HepG2 (cell line): ENCODE measurements around the gene MAP3K20. TPM values are rescaled to one million over a fixed set of nuclear protein-coding genes. Genes with fewer than 3 reads are reported as not detected.

ENCODE experiments used
- ATAC-seq: fragments of 200-7000 bp; cut with Tn5 transposase; 3 replicates; pipeline ENCODE4 v1.9.1; 2020; ENCODE audit warnings: mild to moderate bottlenecking, moderate library complexity
- BruUV-seq: library from RNA; stranded (reverse); fragments of 400-500 nt; replicated peaks from 2 replicates; lab custom pipeline; 2021; lab: Mats Ljungman, UMichigan
- CTCF ChIA-PET: fragments of 300-600 bp; formaldehyde crosslinking; extraction: SDS; loops from one replicate; lab custom pipeline; 2021; ENCODE audit warnings: low total read pairs, inconsistent platforms, low intra/inter-chr PET ratio; lab: Yijun Ruan, JAX
- POLR2A ChIA-PET: fragments of 350-600 bp; sonication (Branson Sonifier 250); formaldehyde crosslinking; loops from one replicate; lab custom pipeline; 2020; ENCODE audit warnings: antibody characterized with exemption, inconsistent platforms; lab: Yijun Ruan, JAX
- DNase-seq: peaks from one replicate; pipeline ENCODE4 v3.0.0-alpha.2; 2015; ENCODE audit warnings: low spot score
- FAIRE-seq: peaks from 3 replicates; lab custom pipeline; 2011; peaks lifted over from hg19 to GRCh38; lab: Jason Lieb, UNC
- H2AFZ ChIP-seq: one replicate; pipeline ENCODE4 v1.6.1; 2011; ENCODE audit warnings: low read length, inconsistent platforms
- H3K27ac ChIP-seq: fragments of 300-600 bp; 3 replicates; pipeline ENCODE4 v1.8.0; 2011; ENCODE audit warnings: mixed run types, mild to moderate bottlenecking, mixed read lengths, low read length, inconsistent platforms; ENCODE audit not compliant: insufficient read depth; ENCODE audit errors: extremely low read length
- H3K27me3 ChIP-seq, 2 experiments: fragments of 200-600 bp in 1 of 2; 2 replicates in 1 of 2; 3 replicates in 1 of 2; pipeline versions ENCODE4 v1.6.0 to v1.8.0; 2011; ENCODE audit warnings: low read length in 2 of 2, mild to moderate bottlenecking in 2 of 2, moderate library complexity in 2 of 2, inconsistent platforms in 1 of 2; ENCODE audit not compliant: insufficient read depth in 2 of 2, control insufficient read depth in 1 of 2
- H3K36me3 ChIP-seq, 2 experiments: fragments of 200-600 bp in 1 of 2; replicated peaks in 1 of 2; 2 replicates in 1 of 2; 3 replicates in 1 of 2; pipeline versions ENCODE4 v1.5.1 to v1.8.0; 2011; ENCODE audit warnings: low read length in 2 of 2, inconsistent platforms in 1 of 2; ENCODE audit not compliant: insufficient read depth in 2 of 2, control insufficient read depth in 1 of 2
- H3K4me1 ChIP-seq: 2 replicates; pipeline ENCODE4 v1.5.1; 2012; ENCODE audit warnings: low read length, inconsistent platforms; ENCODE audit not compliant: insufficient read depth
- H3K4me2 ChIP-seq: 2 replicates; pipeline ENCODE4 v1.6.0; 2011; ENCODE audit warnings: low read depth, low read length, inconsistent platforms
- H3K4me3 ChIP-seq, 3 experiments: fragments of 200-600 bp in 1 of 3; sonication (generic), shearing (Covaris generic) in 1 of 3; replicated peaks in 1 of 3; 2 replicates each; pipeline ENCODE4 v1.5.1; 2011 to 2016; ENCODE audit warnings: low read length in 3 of 3, inconsistent platforms in 2 of 3, low read depth in 2 of 3, mild to moderate bottlenecking in 2 of 3, control low read depth in 1 of 3, mixed read lengths in 1 of 3; ENCODE audit not compliant: insufficient read depth in 1 of 3
- H3K79me2 ChIP-seq: one replicate; pipeline ENCODE4 v1.6.1; 2011; ENCODE audit warnings: low read length, inconsistent platforms; ENCODE audit not compliant: insufficient read depth
- H3K9ac ChIP-seq: 2 replicates; pipeline ENCODE4 v1.6.0; 2011; ENCODE audit warnings: mild to moderate bottlenecking, low read depth, low read length, inconsistent platforms; ENCODE audit not compliant: insufficient read depth
- H3K9me3 ChIP-seq: 2 replicates; pipeline ENCODE4 v1.5.1; 2012; ENCODE audit warnings: mild to moderate bottlenecking, low read length
- H4K20me1 ChIP-seq: 2 replicates; pipeline ENCODE4 v1.6.0; 2011; ENCODE audit warnings: inconsistent platforms, mild to moderate bottlenecking, low read length, moderate library complexity; ENCODE audit not compliant: insufficient read depth
- CERS6 ChIP-seq: sonication (generic); formaldehyde crosslinking; IDR thresholded peaks from 2 replicates; pipeline ENCODE4 v1.5.0; 2020; ENCODE audit warnings: missing genetic modification reagents
- DR1 ChIP-seq: sonication (generic); formaldehyde crosslinking; IDR thresholded peaks from 2 replicates; pipeline ENCODE4 v1.8.0; 2021; ENCODE audit warnings: mild to moderate bottlenecking, missing genetic modification reagents, inconsistent platforms
- GZF1 ChIP-seq: sonication (generic); formaldehyde crosslinking; IDR thresholded peaks from 2 replicates; pipeline ENCODE4 v1.5.1; 2020; ENCODE audit warnings: mild to moderate bottlenecking, missing genetic modification reagents
- HNF1B ChIP-seq: sonication (generic); formaldehyde crosslinking; IDR thresholded peaks from 2 replicates; pipeline ENCODE4 v1.5.1; 2020; ENCODE audit warnings: mild to moderate bottlenecking, moderate library complexity, missing genetic modification reagents
- HNF4G ChIP-seq, 2 experiments: sonication (generic) in 1 of 2; formaldehyde crosslinking in 1 of 2; IDR thresholded peaks; 2 replicates each; pipeline versions ENCODE4 v1.4.0 to v1.6.1; 2011 to 2020; ENCODE audit warnings: borderline replicate concordance in 2 of 2, low read depth in 2 of 2, mild to moderate bottlenecking in 2 of 2, low read length in 1 of 2, missing genetic modification reagents in 1 of 2, moderate library complexity in 1 of 2
- MTA3 ChIP-seq: sonication (generic); formaldehyde crosslinking; IDR thresholded peaks from 2 replicates; pipeline ENCODE4 v1.4.0; 2020; ENCODE audit warnings: missing genetic modification reagents
- MYC ChIP-seq: sonication (generic); formaldehyde crosslinking; IDR thresholded peaks from 2 replicates; pipeline ENCODE4 v1.9.0; 2021; ENCODE audit warnings: missing genetic modification reagents, borderline replicate concordance
- NFIC ChIP-seq: IDR thresholded peaks from 2 replicates; pipeline ENCODE4 v1.6.1; 2012; ENCODE audit warnings: mild to moderate bottlenecking, low read length, inconsistent platforms
- NPAS2 ChIP-seq: sonication (generic); formaldehyde crosslinking; IDR thresholded peaks from 2 replicates; pipeline ENCODE4 v1.8.0; 2022; ENCODE audit warnings: mild to moderate bottlenecking, missing genetic modification reagents, borderline replicate concordance
- PAWR ChIP-seq: sonication (generic); formaldehyde crosslinking; IDR thresholded peaks from 2 replicates; pipeline ENCODE4 v1.4.0; 2020; ENCODE audit warnings: missing genetic modification reagents, mild to moderate bottlenecking, borderline replicate concordance
- PBX3 ChIP-seq: sonication (generic); formaldehyde crosslinking; IDR thresholded peaks from 2 replicates; pipeline ENCODE4 v1.8.1; 2023; ENCODE audit warnings: missing genetic modification reagents, inconsistent platforms, borderline replicate concordance
- ZNF556 ChIP-seq: sonication (generic); formaldehyde crosslinking; IDR thresholded peaks from 2 replicates; pipeline ENCODE4 v1.4.0; 2020; ENCODE audit warnings: mild to moderate bottlenecking, missing genetic modification reagents, borderline replicate concordance
- ZNF619 ChIP-seq: sonication (generic); formaldehyde crosslinking; IDR thresholded peaks from 2 replicates; pipeline ENCODE4 v1.4.0; 2020; ENCODE audit warnings: mild to moderate bottlenecking, missing genetic modification reagents
- ZNF891 ChIP-seq: sonication (generic); formaldehyde crosslinking; IDR thresholded peaks from 2 replicates; pipeline ENCODE4 v1.5.0; 2020; ENCODE audit warnings: mild to moderate bottlenecking, missing genetic modification reagents
- WGBS: methylation state at CpG from one replicate; pipeline ENCODE4 v1.1.6; 2017; ENCODE audit warnings: low lambda C conversion rate; 5-methylcytosine and 5-hydroxymethylcytosine counted together
- in situ Hi-C: cut with HindIII; loops from 2 replicates; pipeline ENCODE4 v1.10.0; 2017; ENCODE audit warnings: low pct_unique_long_range_greater_than_20kb; ENCODE audit not compliant: extremely low pct_ligation_motif_present
- intact Hi-C: fragments of 100-400 bp; cut with micrococcal nuclease; formaldehyde crosslinking; loops from one replicate; pipeline ENCODE4 v1.10.0; 2022; ENCODE audit not compliant: unreplicated experiment
- polyA plus RNA-seq, 8 experiments: library from polyadenylated mRNA; depleted of rRNA in 3 of 8; stranded (reverse) in 7 of 8; unstranded in 1 of 8; fragments of >200 nt; fragmentation: Illumina TruSeq in 4 of 8; extraction: Trizol in 4 of 8; gene quantifications; 2 replicates each; pipeline versions ENCODE4 v1.2.1 to v1.2.3, GENCODE V29; 2011 to 2016; ENCODE audit warnings: low read depth in 4 of 8, missing spikeins in 1 of 8, mixed read lengths in 1 of 8; ENCODE audit not compliant: insufficient read depth in 1 of 8
- total RNA-seq, 5 experiments: library from RNA; depleted of rRNA; stranded (reverse); fragments of >200 nt; fragmentation: Illumina TruSeq; extraction: Trizol; gene quantifications; 2 replicates each; pipeline ENCODE4 v1.2.3, GENCODE V29; 2016; ENCODE audit warnings: low read depth in 1 of 5

Gene MAP3K20
- total and polyA plus RNA-seq, 2 of the 13 experiments (the other 11 are each of a cell fraction or from before 2014, with no cell fraction given), result 5.2 to 13.5 TPM

- H3K4me2 ChIP-seq, result no peak overlapping the region
- no peak overlapping the region for H3K4me3 ChIP-seq
- ATAC-seq, result no peak
- WGBS, result 95% methylated on average over 11 of the region's 11 CpGs
- CTCF ChIA-PET, result no interaction called here
- no peak for DNase-seq
- H3K27ac ChIP-seq, result no peak overlapping the region
- FAIRE-seq, result no peak
- in situ Hi-C loops, result no loop called here
- no peak overlapping the region for H3K9ac ChIP-seq
- no peak overlapping the region for H2AFZ ChIP-seq
- H3K9me3 ChIP-seq, result no peaks in the 10 kb centered on the region
- H3K4me1 ChIP-seq, result no peaks in the 10 kb centered on the region
- no peaks in the 10 kb centered on the region for H3K79me2 ChIP-seq
- TF ChIP-seq MTA3 (CRISPR knock-in tag) (no peak), DR1 (CRISPR knock-in tag) (no peak), PBX3 (CRISPR knock-in tag) (no peak), HNF1B (no peak), ZNF891 (CRISPR knock-in tag) (no peak), NFIC (no peak), GZF1 (CRISPR knock-in tag) (no peak), PAWR (CRISPR knock-in tag) (no peak), MYC (CRISPR knock-in tag) (no peak), ZNF619 (CRISPR knock-in tag) (no peak), HNF4G (IDR thresholded peaks at IDR 0.05; ENCODE audit: borderline replicate concordance, low read depth, low read length) (no peak), HNF4G (CRISPR knock-in tag; IDR thresholded peaks at IDR 0.05; ENCODE audit: borderline replicate concordance, low read depth) (no peak), NPAS2 (CRISPR knock-in tag) (no peak), CERS6 (CRISPR knock-in tag) (no peak), ZNF556 (CRISPR knock-in tag) (no peak)
- peaks cover 0 to 2% of the 10 kb centered on the region in 2 experiments; a peak in 1 of 5 replicates for H3K36me3 ChIP-seq
- POLR2A ChIA-PET, result no interaction called here
- BruUV-seq, result no TSS peak
- intact Hi-C loops, result no loop called here
- H3K27me3 ChIP-seq, result no peaks in the 10 kb centered on the region
- no peaks in the 10 kb centered on the region for H4K20me1 ChIP-seq
These were observed 108.7 kb downstream of the MAP3K20 start for GRCh38 chr2:173184031-173185004.
